ENCODE measurements around the gene GSDMA. TPM values are rescaled to one million over a fixed set of nuclear protein-coding genes. Genes with fewer than 3 reads are reported as not detected.
A peak's percentile ranks its signal among the peaks of the same experiment; 100 is the strongest.

GSDMA gene
- total and polyA plus RNA-seq, 9 of the 15 experiments (the other 6 are each of a cell fraction or from before 2014, with no cell fraction given) = 0.04 to 0.13 (median 0.07) TPM; not detected in 2

GRCh38 chr17:39939588-39940419, 23.0 kb upstream of the GSDMA start (continued):
- no peak for TF ChIP-seq ZBTB5 (IDR thresholded peaks at IDR 0.05)
- TF ChIP-seq SIN3A (IDR thresholded peaks at IDR 0.05; ENCODE audit: borderline replicate concordance in 2 of 2, control insufficient read depth in 1 of 2, low read depth in 2 of 2, low read length in 2 of 2) = no peak
- no peak for TF ChIP-seq HES1 (IDR thresholded peaks at IDR 0.05; ENCODE audit: low read depth)
- TF ChIP-seq RNF2 (IDR thresholded peaks at IDR 0.05) = no peak
- no peak for TF ChIP-seq ZNF584 (CRISPR knock-in tag; IDR thresholded peaks at IDR 0.05; ENCODE audit: low read depth)
- no peak for TF ChIP-seq ELF1 (tag; IDR thresholded peaks at IDR 0.05)
- peak; percentile 70 for TF ChIP-seq C11orf30 (IDR thresholded peaks at IDR 0.05; ENCODE audit: low read depth)
- TF ChIP-seq, protein P1, sequence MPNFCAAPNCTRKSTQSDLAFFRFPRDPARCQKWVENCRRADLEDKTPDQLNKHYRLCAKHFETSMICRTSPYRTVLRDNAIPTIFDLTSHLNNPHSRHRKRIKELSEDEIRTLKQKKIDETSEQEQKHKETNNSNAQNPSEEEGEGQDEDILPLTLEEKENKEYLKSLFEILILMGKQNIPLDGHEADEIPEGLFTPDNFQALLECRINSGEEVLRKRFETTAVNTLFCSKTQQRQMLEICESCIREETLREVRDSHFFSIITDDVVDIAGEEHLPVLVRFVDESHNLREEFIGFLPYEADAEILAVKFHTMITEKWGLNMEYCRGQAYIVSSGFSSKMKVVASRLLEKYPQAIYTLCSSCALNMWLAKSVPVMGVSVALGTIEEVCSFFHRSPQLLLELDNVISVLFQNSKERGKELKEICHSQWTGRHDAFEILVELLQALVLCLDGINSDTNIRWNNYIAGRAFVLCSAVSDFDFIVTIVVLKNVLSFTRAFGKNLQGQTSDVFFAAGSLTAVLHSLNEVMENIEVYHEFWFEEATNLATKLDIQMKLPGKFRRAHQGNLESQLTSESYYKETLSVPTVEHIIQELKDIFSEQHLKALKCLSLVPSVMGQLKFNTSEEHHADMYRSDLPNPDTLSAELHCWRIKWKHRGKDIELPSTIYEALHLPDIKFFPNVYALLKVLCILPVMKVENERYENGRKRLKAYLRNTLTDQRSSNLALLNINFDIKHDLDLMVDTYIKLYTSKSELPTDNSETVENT (CRISPR knock-in tag; IDR thresholded peaks at IDR 0.05) = no peak
- TF ChIP-seq PRMT5 (CRISPR knock-in tag; IDR thresholded peaks at IDR 0.05) = no peak
- TF ChIP-seq FOXA3 (CRISPR knock-in tag; conservative IDR thresholded peaks at IDR 0.05 in 1 of 2, IDR thresholded peaks at IDR 0.05 in 1 of 2) = 0 out of 4 replicates have a peak, but pooled peaks of 1 of the 2 experiments have one; percentile 33
- TF ChIP-seq PHF20 (IDR thresholded peaks at IDR 0.05; ENCODE audit: partially characterized antibody) = no peak
- no peak for TF ChIP-seq HNRNPLL (IDR thresholded peaks at IDR 0.05; ENCODE audit: low read depth, low read length, poor library complexity, severe bottlenecking)
- TF ChIP-seq LARP7 (IDR thresholded peaks at IDR 0.05) = no peak
- peak; percentile 63; the same call in 1 of the 2 replicates for TF ChIP-seq SMARCE1 (IDR thresholded peaks at IDR 0.05)
- TF ChIP-seq, protein P2, sequence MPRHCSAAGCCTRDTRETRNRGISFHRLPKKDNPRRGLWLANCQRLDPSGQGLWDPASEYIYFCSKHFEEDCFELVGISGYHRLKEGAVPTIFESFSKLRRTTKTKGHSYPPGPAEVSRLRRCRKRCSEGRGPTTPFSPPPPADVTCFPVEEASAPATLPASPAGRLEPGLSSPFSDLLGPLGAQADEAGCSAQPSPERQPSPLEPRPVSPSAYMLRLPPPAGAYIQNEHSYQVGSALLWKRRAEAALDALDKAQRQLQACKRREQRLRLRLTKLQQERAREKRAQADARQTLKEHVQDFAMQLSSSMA (CRISPR knock-in tag; IDR thresholded peaks at IDR 0.05) = no peak
- TF ChIP-seq GATAD2A (IDR thresholded peaks at IDR 0.05) = no peak
- TF ChIP-seq ZFP91 (CRISPR knock-in tag; IDR thresholded peaks at IDR 0.05) = no peak
- no peak for TF ChIP-seq NCOA2 (IDR thresholded peaks at IDR 0.05; ENCODE audit: partially characterized antibody in 2 of 2)
- no peak for TF ChIP-seq ZNF561 (CRISPR knock-in tag; conservative IDR thresholded peaks at IDR 0.05)
- TF ChIP-seq PURB (CRISPR knock-in tag; IDR thresholded peaks at IDR 0.05; ENCODE audit: low read depth) = no peak
- no peak for TF ChIP-seq MEF2A (IDR thresholded peaks at IDR 0.05; ENCODE audit: control insufficient read depth, low read depth, low read length)

Measured in K562 (cell line).